ENCODE measurements around the gene SSC5D.

GRCh38 chr19:55544776-55545439, 56.7 kb downstream of the SSC5D start:
- TF ChIP-seq CTCF (tag by site-specific recombination; IDR thresholded peaks at IDR 0.05) (no peak), ZBTB48 (tag by site-specific recombination; IDR thresholded peaks at IDR 0.05) (no peak), REST (tag by site-specific recombination; IDR thresholded peaks at IDR 0.05) (no peak), ZEB2 (tag by site-specific recombination; IDR thresholded peaks at IDR 0.05) (no peak), ZNF473 (tag by site-specific recombination; IDR thresholded peaks at IDR 0.05) (no peak), ZNF529 (tag by site-specific recombination; IDR thresholded peaks at IDR 0.05; ENCODE audit: insufficient replicate concordance) (no peak), ZNF10 (tag by site-specific recombination; IDR thresholded peaks at IDR 0.05) (no peak), ZBTB21 (tag by site-specific recombination; IDR thresholded peaks at IDR 0.05) (no peak), ZBTB1 (tag by site-specific recombination; IDR thresholded peaks at IDR 0.05) (no peak), ZNF335 (tag by site-specific recombination; conservative IDR thresholded peaks at IDR 0.05) (no peak), ZNF645 (tag by site-specific recombination; IDR thresholded peaks at IDR 0.05) (no peak), PBX3 (CRISPR knock-in tag; IDR thresholded peaks at IDR 0.05) (no peak), SALL2 (tag by site-specific recombination; IDR thresholded peaks at IDR 0.05; ENCODE audit: borderline replicate concordance) (no peak)
